ENCODE results near the gene CHADL.

CHADL gene, protein sequence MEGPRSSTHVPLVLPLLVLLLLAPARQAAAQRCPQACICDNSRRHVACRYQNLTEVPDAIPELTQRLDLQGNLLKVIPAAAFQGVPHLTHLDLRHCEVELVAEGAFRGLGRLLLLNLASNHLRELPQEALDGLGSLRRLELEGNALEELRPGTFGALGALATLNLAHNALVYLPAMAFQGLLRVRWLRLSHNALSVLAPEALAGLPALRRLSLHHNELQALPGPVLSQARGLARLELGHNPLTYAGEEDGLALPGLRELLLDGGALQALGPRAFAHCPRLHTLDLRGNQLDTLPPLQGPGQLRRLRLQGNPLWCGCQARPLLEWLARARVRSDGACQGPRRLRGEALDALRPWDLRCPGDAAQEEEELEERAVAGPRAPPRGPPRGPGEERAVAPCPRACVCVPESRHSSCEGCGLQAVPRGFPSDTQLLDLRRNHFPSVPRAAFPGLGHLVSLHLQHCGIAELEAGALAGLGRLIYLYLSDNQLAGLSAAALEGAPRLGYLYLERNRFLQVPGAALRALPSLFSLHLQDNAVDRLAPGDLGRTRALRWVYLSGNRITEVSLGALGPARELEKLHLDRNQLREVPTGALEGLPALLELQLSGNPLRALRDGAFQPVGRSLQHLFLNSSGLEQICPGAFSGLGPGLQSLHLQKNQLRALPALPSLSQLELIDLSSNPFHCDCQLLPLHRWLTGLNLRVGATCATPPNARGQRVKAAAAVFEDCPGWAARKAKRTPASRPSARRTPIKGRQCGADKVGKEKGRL

DNA sequence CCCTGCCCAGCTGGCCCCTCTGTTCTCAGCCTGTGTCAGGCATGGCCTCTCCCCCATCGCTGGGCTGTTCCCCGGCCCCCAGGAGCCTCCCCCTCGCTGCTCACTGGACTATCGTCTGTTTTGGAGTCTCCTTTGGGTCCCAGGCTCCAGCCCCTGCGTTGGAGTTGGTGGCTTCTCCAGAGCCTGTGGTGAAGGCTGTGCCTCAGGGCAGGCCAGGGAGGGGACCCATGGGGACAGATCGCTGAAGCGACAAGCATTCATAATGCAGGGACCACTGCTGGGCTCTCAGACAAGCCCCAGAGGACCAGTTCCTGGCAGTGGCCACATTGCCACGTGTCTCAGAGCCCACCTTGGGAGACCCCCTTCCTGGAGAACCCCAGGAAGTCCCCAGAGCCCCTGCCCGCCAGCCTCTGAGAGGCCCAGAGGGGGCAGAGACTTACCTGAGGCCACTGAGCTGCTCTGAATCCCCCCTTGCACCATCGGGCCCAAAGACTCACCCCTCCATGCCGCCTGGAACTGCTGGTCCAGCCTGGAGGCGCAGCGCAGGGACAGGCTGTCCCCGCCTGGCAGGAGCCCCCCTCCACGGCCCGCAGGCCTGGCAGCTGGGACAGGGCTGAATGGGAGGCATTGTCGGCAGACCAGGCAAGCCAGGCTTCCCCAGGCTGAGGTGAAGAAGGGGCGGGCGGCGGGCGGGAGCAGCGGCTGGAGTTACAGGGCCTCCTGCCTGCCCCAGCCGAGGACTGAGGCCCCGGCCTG lies at the start of gene CHADL:
TSS of gene CHADL (minus strand) at position 555 of the 756 bp plus-strand sequence. CDS start at position 505, 50 bp downstream.
- ATAC-seq, result no peak; the same call in 2 of the 3 replicates
- TF ChIP-seq, protein P1, sequence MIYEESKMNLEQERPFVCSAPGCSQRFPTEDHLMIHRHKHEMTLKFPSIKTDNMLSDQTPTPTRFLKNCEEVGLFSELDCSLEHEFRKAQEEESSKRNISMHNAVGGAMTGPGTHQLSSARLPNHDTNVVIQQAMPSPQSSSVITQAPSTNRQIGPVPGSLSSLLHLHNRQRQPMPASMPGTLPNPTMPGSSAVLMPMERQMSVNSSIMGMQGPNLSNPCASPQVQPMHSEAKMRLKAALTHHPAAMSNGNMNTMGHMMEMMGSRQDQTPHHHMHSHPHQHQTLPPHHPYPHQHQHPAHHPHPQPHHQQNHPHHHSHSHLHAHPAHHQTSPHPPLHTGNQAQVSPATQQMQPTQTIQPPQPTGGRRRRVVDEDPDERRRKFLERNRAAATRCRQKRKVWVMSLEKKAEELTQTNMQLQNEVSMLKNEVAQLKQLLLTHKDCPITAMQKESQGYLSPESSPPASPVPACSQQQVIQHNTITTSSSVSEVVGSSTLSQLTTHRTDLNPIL (CRISPR knock-in tag; IDR thresholded peaks at IDR 0.05; ENCODE audit: low read depth), result no peak
- TF ChIP-seq, protein P2, sequence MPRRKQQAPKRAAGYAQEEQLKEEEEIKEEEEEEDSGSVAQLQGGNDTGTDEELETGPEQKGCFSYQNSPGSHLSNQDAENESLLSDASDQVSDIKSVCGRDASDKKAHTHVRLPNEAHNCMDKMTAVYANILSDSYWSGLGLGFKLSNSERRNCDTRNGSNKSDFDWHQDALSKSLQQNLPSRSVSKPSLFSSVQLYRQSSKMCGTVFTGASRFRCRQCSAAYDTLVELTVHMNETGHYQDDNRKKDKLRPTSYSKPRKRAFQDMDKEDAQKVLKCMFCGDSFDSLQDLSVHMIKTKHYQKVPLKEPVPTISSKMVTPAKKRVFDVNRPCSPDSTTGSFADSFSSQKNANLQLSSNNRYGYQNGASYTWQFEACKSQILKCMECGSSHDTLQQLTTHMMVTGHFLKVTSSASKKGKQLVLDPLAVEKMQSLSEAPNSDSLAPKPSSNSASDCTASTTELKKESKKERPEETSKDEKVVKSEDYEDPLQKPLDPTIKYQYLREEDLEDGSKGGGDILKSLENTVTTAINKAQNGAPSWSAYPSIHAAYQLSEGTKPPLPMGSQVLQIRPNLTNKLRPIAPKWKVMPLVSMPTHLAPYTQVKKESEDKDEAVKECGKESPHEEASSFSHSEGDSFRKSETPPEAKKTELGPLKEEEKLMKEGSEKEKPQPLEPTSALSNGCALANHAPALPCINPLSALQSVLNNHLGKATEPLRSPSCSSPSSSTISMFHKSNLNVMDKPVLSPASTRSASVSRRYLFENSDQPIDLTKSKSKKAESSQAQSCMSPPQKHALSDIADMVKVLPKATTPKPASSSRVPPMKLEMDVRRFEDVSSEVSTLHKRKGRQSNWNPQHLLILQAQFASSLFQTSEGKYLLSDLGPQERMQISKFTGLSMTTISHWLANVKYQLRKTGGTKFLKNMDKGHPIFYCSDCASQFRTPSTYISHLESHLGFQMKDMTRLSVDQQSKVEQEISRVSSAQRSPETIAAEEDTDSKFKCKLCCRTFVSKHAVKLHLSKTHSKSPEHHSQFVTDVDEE (CRISPR knock-in tag; IDR thresholded peaks at IDR 0.05), result no peak
- TF ChIP-seq, protein P3, sequence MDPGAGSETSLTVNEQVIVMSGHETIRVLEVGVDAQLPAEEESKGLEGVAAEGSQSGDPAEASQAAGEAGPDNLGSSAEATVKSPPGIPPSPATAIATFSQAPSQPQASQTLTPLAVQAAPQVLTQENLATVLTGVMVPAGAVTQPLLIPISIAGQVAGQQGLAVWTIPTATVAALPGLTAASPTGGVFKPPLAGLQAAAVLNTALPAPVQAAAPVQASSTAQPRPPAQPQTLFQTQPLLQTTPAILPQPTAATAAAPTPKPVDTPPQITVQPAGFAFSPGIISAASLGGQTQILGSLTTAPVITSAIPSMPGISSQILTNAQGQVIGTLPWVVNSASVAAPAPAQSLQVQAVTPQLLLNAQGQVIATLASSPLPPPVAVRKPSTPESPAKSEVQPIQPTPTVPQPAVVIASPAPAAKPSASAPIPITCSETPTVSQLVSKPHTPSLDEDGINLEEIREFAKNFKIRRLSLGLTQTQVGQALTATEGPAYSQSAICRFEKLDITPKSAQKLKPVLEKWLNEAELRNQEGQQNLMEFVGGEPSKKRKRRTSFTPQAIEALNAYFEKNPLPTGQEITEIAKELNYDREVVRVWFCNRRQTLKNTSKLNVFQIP (CRISPR knock-in tag; IDR thresholded peaks at IDR 0.05; ENCODE audit: borderline replicate concordance, low read depth), result no peak
- TF ChIP-seq ZFP3 (CRISPR knock-in tag; IDR thresholded peaks at IDR 0.05), result no peak
- TF ChIP-seq, protein P4, sequence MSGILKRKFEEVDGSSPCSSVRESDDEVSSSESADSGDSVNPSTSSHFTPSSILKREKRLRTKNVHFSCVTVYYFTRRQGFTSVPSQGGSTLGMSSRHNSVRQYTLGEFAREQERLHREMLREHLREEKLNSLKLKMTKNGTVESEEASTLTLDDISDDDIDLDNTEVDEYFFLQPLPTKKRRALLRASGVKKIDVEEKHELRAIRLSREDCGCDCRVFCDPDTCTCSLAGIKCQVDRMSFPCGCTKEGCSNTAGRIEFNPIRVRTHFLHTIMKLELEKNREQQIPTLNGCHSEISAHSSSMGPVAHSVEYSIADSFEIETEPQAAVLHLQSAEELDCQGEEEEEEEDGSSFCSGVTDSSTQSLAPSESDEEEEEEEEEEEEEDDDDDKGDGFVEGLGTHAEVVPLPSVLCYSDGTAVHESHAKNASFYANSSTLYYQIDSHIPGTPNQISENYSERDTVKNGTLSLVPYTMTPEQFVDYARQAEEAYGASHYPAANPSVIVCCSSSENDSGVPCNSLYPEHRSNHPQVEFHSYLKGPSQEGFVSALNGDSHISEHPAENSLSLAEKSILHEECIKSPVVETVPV (CRISPR knock-in tag; IDR thresholded peaks at IDR 0.05), result no peak
- TF ChIP-seq ISL1 (CRISPR knock-in tag; IDR thresholded peaks at IDR 0.05), result no peak
- no peak for TF ChIP-seq ZC3H10 (CRISPR knock-in tag; IDR thresholded peaks at IDR 0.05)
- TF ChIP-seq, protein P5, sequence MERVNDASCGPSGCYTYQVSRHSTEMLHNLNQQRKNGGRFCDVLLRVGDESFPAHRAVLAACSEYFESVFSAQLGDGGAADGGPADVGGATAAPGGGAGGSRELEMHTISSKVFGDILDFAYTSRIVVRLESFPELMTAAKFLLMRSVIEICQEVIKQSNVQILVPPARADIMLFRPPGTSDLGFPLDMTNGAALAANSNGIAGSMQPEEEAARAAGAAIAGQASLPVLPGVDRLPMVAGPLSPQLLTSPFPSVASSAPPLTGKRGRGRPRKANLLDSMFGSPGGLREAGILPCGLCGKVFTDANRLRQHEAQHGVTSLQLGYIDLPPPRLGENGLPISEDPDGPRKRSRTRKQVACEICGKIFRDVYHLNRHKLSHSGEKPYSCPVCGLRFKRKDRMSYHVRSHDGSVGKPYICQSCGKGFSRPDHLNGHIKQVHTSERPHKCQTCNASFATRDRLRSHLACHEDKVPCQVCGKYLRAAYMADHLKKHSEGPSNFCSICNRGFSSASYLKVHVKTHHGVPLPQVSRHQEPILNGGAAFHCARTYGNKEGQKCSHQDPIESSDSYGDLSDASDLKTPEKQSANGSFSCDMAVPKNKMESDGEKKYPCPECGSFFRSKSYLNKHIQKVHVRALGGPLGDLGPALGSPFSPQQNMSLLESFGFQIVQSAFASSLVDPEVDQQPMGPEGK (CRISPR knock-in tag; IDR thresholded peaks at IDR 0.05; ENCODE audit: borderline replicate concordance), result no peak
- no peak for TF ChIP-seq OSR1 (CRISPR knock-in tag; IDR thresholded peaks at IDR 0.05)
- TF ChIP-seq ZNF70 (CRISPR knock-in tag; IDR thresholded peaks at IDR 0.05), result no peak
- no peak for TF ChIP-seq TCF4 (CRISPR knock-in tag; IDR thresholded peaks at IDR 0.05; ENCODE audit: borderline replicate concordance)
- no peak for TF ChIP-seq ARNTL (CRISPR knock-in tag; IDR thresholded peaks at IDR 0.05; ENCODE audit: borderline replicate concordance, low read depth)
- no peak for TF ChIP-seq RARB (CRISPR knock-in tag; IDR thresholded peaks at IDR 0.05)
- no peak for TF ChIP-seq PPARA (CRISPR knock-in tag; IDR thresholded peaks at IDR 0.05; ENCODE audit: borderline replicate concordance)
- no peak for TF ChIP-seq ZNF8 (CRISPR knock-in tag; IDR thresholded peaks at IDR 0.05)
- TF ChIP-seq CSDC2 (CRISPR knock-in tag; IDR thresholded peaks at IDR 0.05), result no peak
- TF ChIP-seq ZNF565 (CRISPR knock-in tag; conservative IDR thresholded peaks at IDR 0.05; ENCODE audit: low read depth), result no peak
- no peak for TF ChIP-seq SNAI2 (CRISPR knock-in tag; IDR thresholded peaks at IDR 0.05)
- no peak for TF ChIP-seq ZFP30 (CRISPR knock-in tag; IDR thresholded peaks at IDR 0.05)
- no peak for TF ChIP-seq TOX (CRISPR knock-in tag; IDR thresholded peaks at IDR 0.05; ENCODE audit: borderline replicate concordance)

DNA sequence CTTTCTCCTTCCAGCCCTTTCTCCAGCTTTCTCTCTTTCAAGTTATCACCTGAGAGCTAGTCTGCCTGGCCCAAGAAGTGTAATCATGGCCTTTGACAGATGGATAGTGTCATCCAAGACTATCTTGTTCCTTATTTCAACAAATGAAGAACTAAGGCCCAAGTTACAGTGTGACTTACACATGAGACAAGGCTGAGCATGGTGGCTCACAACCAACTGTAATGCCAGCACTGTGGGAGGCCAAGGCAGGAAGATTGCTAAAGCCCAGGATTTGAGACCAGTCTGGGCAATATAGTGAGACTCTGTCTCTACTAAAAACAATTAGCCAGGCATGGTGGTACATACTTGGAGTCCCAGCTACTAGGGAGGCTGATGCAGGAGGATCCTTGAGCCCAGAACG lies 48.9 kb upstream of the CHADL start:
- ATAC-seq, result no peak
- TF ChIP-seq, protein P4 (CRISPR knock-in tag; IDR thresholded peaks at IDR 0.05), result no peak
- TF ChIP-seq ISL1 (CRISPR knock-in tag; IDR thresholded peaks at IDR 0.05) (no peak), ZFP30 (CRISPR knock-in tag; IDR thresholded peaks at IDR 0.05) (no peak), ZNF8 (CRISPR knock-in tag; IDR thresholded peaks at IDR 0.05) (no peak), ESRRG (CRISPR knock-in tag; IDR thresholded peaks at IDR 0.05) (no peak), ZNF565 (CRISPR knock-in tag; conservative IDR thresholded peaks at IDR 0.05; ENCODE audit: low read depth) (no peak), GLIS3 (CRISPR knock-in tag; IDR thresholded peaks at IDR 0.05) (no peak), OSR1 (CRISPR knock-in tag; IDR thresholded peaks at IDR 0.05) (no peak), TCF4 (CRISPR knock-in tag; IDR thresholded peaks at IDR 0.05; ENCODE audit: borderline replicate concordance) (no peak)
- TF ChIP-seq, protein P5 (CRISPR knock-in tag; IDR thresholded peaks at IDR 0.05; ENCODE audit: borderline replicate concordance), result no peak
